GM04504 (cell line): ENCODE data around the gene PRKCE.

Experiments used
- DNase-seq: peaks from one replicate; pipeline ENCODE4 v3.0.0-alpha.2; 2012; ENCODE audit warnings: low read depth

Gene PRKCE

DNA sequence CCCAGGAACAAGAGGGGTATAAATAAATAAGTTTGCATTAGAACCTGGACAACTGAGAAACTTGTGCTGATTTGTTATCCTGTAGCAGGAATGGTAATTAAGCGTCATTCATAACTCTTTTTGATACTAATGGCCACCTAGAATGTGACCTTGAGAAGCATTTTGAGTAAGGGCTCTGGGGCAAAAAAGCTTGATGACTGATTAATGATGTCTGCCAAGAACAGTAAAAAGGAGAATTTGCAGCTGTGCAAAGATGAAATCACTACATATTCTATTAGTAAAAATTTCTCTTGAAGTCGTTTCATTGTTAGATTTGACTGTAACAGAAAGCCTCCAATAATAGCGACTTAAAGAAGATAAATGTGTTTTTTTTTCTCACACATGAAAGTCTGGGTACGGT lies 157.7 kb downstream of the PRKCE start:
- DNase-seq = no peak

DNA sequence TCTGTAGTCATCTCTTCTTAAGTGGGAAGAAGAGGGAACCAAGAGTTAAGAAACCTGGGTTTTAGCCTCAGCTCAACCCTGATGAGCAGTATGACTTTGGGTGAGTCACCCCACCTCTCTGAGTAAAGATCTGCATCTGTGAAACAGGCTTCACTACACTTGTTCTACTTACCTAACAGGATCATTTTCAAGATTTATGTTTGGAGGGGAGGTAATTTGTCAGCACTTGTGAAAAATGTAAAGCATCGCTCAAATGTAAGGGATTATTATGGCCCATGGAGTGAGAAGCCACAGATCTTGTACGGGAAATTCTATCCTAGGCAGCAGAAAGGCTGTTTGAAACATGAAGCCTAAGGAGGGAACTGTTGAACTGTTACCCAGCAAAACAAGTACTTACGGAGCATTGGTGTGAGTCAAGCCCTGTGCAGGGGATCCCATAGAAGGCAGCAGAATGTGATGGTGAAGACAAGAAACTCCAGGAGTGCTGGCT lies 160.6 kb downstream of the PRKCE start:
- DNase-seq = peak; percentile 39

DNA sequence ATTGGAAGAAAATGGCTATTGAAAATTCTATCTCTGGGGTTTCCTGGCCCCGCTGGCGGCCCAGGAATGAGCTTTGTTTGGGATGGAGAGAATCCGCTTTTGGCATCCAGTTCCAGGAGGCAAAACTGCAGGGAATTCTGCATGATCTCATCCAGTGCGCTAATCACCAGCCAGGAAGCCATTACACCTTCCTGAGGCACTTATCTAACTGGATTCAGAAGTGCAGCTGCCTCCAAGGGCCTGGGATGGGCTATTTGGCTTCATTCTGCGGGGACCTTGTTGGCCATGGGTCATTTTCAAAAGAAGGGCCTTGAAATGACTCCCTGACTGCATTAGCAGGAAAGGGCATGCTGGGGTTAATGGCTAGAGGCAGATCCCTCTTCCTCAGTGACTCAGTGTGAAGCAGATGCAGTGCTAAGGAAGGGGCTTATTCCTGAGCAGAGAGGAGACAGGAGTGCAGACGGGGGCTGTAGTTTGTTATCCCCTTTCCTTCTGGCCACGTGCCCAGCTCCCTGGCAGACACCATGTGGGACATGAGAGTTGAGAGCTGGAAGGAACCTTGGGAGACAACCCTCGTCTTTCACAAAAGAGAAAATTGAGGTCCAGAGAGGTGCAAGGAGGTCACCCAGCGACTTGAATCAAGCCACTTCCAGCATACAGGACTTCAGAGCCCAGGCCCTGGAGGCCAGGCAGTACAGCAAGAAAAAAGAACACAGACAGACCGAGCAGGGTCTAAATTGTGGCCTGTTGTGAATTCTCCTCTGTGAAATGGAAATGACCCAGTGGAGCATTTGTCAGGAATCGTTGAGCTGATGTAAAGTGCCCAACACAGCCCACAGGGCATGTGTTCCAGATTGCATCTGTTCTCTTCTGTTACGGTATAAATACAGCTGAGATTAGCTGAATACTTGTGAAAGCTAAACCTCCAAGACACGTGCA lies 161.8 kb downstream of the PRKCE start:
- DNase-seq = no peak

DNA sequence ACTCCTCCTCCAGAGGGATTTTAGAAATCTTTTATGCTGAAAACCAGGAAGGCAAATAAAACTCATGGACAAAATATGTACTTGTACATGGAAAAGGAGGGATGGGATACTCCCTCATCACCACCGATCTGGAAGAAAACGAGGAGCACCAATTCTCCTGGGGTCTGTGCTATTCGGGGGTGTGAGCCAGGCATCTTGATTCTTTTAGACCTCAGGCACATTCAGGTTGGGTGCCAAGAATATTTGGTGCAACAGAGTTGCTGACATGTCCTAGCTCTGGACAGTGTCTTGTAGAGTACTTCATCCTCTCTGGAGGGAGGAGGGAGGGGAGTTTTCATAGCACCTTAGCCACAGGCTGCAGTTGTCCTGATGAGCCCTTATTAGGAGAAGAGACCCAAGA lies 163.0 kb downstream of the PRKCE start:
- no peak for DNase-seq

DNA sequence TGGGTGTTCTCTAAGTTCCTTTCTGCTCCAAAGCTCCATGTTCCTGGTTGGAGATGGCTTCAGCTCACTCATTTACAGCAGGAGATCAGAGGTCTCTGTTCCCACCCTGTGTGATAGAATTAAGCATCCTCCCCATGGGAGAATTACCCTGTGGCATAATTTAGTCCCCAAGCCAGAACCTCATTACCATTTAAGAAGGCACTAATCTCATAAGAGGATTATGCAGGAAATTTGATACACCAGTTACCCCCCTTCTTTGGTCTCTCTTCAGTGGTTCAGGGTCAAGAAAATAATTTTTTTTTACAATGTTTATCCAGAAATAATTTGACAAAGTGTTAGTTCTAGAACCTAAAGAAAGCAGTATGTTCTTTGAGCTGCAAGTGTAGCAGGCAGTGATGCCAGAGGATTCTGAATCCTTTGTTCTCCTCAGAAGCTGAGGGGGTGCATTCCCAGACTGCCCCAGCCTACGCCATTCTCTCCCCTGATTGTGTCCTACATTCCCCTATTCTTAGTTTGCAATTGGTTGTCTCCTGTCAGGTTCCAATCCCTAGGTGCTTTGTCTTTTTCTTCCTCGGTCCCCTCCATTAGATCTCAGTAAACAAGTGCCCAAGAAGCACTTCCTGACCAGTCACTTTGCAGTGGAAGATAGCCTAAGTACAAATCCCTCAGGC lies 163.6 kb downstream of the PRKCE start:
- DNase-seq = no peak

DNA sequence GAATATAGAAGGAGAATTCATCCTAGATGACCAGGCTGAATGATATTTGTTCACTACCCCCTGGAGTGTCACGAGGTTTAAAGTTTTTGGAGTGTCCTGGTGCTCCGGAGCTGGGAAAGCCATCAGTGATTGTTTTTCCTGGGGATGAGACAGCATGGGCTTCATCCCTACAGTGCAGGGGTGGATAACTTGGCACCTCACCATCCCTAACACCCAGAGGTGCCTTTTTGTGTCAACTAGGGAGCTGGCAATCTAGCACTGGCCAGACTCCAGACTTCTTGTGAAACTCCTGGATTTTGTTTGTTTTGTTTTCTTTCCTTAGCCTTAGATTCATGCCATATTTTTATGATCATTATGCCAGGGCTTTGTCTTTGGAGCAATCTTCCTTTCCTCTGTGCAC lies 164.8 kb downstream of the PRKCE start:
- no peak for DNase-seq

DNA sequence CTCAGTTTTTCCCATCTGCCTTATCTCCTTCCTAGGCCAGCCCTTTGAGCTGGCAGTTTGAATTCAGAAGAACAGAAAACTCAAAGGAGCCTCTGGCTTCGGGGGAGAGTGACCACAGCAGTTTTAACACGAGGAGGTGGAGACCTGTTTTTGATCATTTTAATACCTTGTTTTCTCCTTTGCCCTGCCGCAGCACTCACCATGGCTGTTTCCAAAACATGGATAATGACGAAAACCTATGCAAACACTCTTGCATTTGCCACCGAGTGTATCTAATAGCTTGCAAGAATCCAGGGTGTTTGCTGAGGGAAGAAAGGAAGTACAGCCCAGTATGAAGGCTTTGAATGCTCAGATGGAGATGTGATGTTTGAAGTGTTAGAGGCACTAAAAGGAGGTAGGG lies 167.1 kb downstream of the PRKCE start:
- no peak for DNase-seq

DNA sequence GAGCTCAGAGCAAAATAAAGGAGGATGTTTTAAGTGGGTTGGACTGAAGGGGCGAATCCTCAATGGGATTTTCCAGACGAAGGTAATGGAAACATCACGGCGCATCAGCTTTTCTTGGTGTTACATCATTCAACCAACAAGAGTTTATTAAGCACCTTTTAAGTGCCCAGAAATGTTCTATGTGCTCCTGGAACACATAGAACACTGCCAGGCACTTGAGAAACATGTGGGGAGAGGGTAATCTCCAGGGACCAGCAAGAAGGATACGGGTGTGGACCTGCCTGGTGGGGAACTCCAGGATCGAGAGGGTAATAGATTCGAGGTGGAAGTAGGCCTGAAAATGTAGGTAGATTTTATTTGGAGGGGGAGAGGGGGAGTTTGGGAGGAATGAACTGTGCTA lies 168.6 kb downstream of the PRKCE start:
- no peak for DNase-seq

DNA sequence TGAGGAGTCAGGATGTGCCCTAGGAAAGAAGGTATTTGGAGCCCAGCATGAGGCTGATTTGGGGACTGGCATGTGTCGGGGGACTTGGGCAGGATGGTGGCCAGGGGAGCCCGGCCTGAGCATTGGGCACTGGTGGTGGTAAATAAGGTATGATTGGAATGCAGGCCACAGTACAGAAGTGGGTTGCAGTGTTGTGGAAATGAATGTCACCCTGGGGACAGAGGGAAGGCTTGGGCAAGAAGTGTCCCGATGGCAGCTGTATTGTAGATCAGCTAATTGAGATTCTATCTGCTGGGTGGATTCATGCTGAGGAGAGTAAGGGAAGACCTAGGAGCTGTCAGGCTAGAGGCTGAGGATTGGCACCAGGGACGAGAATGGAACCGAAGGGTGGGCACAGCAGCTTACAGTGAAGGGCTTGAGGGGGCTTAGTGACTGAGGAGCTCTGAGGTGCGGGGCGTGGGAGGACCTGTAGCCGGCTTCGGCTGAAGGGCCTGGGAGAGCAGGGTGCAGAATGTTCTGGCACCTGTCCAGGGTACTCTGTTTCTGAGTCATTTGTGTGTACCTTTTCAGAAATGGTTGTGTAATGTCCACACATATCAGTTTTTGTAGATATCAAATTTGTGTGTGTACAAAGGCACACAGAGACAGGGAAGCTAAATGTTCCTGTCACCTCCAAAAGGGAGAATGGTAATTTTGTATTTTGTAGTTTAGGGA lies 170.2 kb downstream of the PRKCE start:
- no peak for DNase-seq

DNA sequence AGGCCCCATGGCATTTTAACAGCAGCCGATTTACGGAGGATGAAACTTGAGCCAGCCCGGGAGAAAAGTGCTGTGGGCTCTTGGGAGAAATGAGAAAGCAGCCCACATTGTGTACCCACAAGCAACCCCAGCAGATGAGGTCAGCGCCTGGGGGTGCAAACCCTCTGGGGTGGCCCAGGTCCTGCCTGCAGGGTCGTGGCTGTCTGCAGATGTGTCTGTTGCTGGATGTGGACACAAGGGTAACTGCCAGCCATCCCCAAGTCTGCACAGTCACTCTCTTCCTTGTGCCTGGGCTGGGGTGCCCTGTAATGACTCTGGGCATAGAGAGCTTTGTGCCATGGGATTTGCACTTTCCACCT lies 170.8 kb downstream of the PRKCE start:
- DNase-seq = no peak

DNA sequence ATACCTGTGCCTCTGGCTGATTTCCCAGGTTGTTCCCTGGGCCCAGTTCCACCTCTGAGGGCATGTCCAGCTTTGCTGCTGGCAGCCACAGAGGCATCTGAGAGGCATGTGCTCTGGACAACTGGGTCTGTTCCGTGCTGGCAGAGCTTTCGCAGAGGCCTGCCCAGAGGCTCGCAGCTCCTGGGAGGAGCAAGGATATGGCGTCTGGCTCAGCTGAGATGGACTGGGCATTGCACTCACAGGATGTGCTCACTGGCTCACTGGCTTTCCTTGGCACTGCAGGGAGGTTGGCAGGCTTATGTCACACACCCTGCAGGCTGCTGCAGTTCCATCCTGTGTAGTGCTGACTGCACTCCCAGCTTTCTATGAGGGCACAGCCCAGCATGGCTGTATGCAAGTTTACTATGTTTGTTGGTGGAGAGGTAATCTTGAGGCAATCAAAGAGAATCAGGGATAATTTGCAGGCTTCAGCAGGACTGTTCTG lies 172.3 kb downstream of the PRKCE start:
- no peak for DNase-seq

DNA sequence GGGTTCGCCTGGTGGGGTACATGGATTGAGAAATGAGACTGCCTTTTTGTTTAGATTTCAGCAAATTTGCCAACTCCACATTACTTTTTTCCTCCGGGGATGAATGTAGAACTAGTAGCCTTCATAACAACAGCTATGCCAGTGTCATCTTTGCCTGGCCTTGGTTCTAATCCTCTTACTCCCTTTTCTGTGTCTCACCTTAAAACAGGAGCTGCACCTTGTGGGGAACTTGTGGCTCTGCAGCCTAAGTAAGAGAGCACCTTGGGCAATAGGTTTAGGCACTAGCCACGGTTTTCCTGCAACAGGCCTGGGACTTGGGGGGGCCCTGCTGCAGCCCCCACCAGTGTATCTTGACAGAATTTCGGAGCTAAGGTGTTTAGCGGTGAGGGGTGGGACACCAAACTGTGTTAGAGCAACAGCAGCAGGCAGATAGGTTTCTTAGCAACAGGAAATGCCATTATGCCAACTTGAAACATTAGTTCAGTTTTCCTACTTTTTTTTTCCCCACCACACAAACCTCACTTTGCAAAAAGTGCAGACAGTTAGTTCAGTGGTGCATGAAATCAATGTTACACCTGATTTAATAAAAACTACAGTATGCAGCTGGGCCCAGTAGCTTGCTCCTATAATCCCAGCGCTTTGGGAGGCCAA lies 173.7 kb downstream of the PRKCE start:
- no peak for DNase-seq

DNA sequence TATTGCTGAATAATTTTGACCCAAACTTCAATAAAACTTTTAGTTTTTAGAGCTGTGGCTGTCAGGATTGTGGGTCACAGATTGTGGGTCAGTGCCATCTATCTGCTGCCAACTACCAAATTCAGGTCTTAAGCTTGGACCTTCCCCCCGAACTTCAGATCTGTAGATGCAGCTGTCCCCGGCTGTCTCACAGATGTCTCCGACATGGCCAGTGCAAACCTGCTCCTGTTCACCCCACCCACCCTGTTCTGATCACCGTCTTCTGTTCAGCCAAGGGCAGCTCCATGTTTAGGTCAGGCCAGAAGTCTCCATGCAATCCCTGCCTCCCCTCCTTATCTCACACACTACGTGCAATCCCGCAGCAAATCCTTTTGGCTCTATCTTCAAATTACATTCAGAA lies 175.0 kb downstream of the PRKCE start:
- DNase-seq = no peak

DNA sequence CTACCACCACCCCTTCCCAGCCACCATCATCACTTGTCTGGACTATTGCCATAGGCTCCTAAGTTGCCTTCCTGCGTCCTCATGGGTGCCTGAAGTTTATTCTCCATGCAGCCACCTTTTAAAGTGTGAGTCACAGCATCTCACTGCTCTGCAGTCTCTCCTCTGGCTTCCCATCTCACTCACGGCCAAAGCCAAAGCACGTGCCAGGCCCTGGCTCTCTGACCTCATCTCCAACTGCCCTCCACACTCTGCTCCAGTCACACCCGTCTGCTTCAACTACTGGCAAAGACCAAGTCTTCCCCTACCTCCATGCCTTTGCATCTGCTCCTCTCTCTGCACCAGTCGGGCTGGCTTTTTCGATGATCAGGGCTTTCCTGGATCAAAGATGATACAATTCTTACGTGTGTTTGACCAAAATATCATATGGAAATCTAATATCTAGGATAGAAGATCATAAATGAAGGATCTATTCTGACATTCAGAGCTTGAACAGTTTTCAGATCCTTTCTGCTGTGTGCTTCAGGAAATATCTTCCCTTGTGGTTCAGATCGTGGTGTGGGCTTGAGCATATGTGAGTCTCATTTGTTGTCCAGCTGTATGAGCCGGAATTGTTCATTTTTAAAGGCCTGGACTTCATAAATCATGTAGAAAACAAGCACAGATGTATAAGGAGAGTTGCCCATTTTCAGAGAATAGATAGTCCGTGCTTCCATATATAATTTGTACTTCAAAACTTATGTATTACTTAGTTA lies 175.6 kb downstream of the PRKCE start:
- DNase-seq = peak; percentile 73

DNA sequence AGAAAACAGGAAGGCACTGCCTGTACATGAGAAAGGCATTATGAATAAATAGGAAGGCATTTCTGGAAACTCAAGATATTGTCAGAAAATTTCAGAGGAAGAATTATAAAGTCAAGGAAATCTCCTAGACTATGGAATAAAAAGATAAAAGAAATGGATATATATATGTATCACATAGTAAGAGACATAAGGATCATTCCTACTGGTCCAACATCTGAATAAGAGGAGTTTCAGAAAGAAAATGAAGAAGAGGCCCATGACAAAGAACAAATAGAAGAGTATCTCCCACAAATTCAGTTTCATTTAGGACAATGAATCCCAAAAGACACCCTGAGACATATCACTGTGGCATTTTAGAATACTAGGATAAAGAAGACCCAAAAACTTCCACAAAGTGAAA lies 178.8 kb downstream of the PRKCE start:
- DNase-seq = no peak

DNA sequence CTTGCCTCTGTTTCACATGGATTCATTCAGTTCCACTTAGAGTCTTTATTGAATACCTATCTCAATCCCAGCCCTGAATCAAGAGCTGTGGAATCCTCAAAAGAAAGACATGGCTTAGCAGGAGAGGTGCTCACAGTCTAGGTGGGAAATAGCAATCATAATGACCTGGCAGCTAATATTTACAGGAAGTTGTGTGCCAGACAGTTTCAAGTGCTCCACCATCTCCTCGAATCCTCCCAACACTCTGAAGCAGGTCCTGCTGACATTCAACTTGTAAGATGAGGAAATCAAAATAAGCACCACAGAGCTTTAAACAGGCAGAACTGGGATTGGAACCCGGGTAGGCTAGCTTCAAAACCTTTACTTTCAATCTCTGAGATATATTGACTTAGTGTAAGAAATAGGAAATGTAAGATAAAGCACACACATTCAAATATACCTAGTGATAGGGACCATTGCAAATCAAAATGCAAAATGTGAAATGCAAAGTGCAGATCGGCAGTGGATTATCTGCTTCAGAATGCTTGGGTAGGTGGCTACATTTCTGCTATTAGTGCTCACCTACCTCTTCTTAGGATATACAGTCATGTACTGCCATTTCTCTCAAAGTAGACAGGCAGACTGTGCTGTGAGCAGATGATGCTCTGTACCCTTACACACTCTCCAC lies 182.0 kb downstream of the PRKCE start:
- DNase-seq = no peak

DNA sequence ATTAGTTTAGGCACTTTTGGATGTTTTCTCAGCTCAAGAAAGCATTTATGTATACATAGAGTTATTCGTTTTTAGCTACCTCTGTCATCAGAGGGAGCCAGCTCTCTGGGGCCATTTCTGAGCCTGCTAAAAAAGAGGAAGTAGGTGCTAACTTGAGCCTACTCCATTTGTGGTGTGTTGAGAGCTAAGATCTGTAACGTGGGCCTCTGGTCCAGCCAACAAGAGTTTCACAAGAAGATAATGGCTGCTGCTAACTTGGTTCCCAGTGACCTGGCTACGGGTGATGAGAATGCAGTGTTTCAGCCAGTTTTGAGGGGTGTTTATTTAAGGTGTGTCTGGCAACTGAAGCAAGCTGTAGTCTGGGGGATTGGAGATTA lies 182.5 kb downstream of the PRKCE start:
- DNase-seq = no peak

DNA sequence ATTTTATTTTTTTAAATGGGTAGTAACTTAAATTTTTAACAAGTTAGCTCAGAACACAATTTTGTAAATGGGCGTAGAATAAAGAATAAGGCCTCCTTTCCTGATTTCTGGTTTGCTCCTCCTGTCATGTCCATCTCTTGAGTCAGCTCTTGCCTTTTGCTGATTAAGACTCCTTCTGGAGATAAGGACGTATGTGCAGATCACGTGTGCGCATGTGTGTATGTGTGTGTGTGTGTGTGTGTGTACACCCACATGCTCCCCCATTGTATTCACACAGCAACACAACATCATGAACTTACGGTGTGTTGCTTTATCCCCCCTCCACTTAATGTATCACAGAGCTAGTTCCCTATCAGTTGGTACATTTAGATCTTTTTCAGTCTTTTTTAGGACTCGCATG lies 182.9 kb downstream of the PRKCE start:
- no peak for DNase-seq

DNA sequence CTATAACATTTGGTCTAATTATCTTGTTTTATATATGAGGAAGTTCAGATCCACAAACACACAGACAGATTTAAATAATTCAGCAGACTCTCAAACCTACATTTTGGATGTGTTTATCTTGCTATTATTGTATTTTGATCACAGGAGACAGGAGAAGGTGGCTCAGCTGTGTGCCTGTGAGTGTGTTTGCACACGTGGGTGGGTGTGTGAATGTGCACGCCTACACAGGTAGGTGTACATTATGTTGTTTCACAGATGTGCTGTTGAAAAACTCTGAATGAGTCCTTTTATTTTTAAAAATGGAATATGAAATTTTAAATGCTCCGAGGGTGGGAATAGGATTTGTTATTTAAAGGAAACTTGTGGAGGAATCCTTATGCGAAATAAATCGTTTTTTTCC lies 183.4 kb downstream of the PRKCE start:
- DNase-seq = no peak

DNA sequence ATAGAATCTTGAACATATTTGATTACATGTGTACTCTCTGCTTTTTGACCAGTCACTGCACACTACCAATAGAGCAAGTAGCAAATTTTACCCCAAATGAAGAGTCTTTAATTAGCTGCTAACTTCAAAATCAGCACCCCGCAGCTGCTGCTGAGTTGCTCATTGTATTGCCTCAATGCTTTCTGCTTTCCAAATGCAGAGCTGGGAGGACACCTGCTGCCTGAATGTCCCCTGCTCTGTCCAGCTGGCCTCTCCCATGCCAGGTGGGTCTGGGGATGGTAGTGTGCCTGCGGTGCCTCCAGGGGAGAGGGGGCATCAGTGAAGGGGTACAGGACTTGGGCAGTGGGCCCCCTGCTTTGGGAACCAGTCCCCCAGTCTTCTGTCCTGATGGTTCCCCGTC lies 184.8 kb downstream of the PRKCE start:
- DNase-seq = no peak

DNA sequence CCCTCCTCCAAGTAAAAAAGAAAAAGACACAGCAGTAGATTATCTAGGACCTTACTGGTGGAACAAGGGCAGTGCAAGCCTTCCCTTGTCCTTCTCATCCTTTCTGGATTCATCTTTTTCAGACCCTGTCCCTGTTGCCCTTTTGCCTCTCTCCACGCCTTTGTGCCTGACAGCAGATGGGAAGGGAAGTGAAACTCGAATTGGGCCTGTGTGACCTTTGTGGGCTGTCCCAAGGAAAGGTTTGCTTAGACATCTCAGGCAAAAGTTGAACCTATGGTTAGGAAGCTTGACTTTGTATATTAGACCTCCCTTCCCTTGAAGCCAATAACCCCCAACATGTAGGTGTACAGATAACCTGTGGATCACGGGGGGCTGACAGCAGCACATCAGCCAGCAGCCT lies 185.3 kb downstream of the PRKCE start:
- no peak for DNase-seq
